Cardiac fibroblast (primary cell): ENCODE results near the gene EIF3B.
A peak's percentile ranks its signal among the peaks of the same experiment; 100 is the strongest.

ENCODE experiments used
- DNase-seq, 2 donors: peaks; one replicate each; pipeline versions ENCODE4 v3.0.0 to v3.0.0-alpha.2; 2010; ENCODE audit warnings: low read depth in 2 of 2
- H3K4me3 ChIP-seq, 2 donors: replicated peaks in 1 of 2; 1 replicate in 1 of 2; 2 replicates in 1 of 2; pipeline ENCODE4 v1.5.1; 2011; ENCODE audit warnings: low read depth in 2 of 2, low read length in 2 of 2, mild to moderate bottlenecking in 2 of 2, moderate library complexity in 1 of 2
- CTCF ChIP-seq: IDR thresholded peaks from one replicate; pipeline ENCODE4 v1.5.1; 2011; ENCODE audit warnings: low read depth, mild to moderate bottlenecking, low read length, inconsistent platforms

The EIF3B gene

GRCh38 chr7:2357571-2357970, 2.9 kb downstream of the EIF3B start:
- no peak for TF ChIP-seq CTCF
- no peak for DNase-seq
- H3K4me3 ChIP-seq: no peak overlapping the region

GRCh38 chr7:2358968-2359527, 4.4 kb downstream of the EIF3B start:
- no peak overlapping the region for H3K4me3 ChIP-seq

GRCh38 chr7:2359610-2360009, 5.0 kb downstream of the EIF3B start:
- no peak for DNase-seq
- no peak overlapping the region for H3K4me3 ChIP-seq
- TF ChIP-seq CTCF: no peak

More at GRCh38 chr7:2358968-2359527, 4.4 kb downstream of the EIF3B start:
- no peak for TF ChIP-seq CTCF
- DNase-seq: no peak

- DNase-seq: peak; percentile 61 to 77
- H3K4me3 ChIP-seq: no peak overlapping the region
- TF ChIP-seq CTCF: no peak
These were observed 6.2 kb downstream of the EIF3B start for GRCh38 chr7:2360796-2361195.

- no peak for TF ChIP-seq CTCF
- no peak for DNase-seq
- no peak overlapping the region for H3K4me3 ChIP-seq
These were observed 7.9 kb downstream of the EIF3B start for GRCh38 chr7:2362385-2363088.

- DNase-seq: no peak
- TF ChIP-seq CTCF: no peak
- no peak overlapping the region for H3K4me3 ChIP-seq
These were observed 14.5 kb downstream of the EIF3B start for GRCh38 chr7:2369139-2369538.

- no peak for DNase-seq
- TF ChIP-seq CTCF: no peak
- no peak overlapping the region for H3K4me3 ChIP-seq
These were observed 16.7 kb downstream of the EIF3B start for GRCh38 chr7:2371329-2371728.
